Measurements from ENCODE around the gene MCC. TPM values are rescaled to one million over a fixed set of nuclear protein-coding genes. Genes with fewer than 3 reads are reported as not detected.

MCC gene
- total RNA-seq, 1 experiment from 2014 or later = 7.1 TPM

DNA sequence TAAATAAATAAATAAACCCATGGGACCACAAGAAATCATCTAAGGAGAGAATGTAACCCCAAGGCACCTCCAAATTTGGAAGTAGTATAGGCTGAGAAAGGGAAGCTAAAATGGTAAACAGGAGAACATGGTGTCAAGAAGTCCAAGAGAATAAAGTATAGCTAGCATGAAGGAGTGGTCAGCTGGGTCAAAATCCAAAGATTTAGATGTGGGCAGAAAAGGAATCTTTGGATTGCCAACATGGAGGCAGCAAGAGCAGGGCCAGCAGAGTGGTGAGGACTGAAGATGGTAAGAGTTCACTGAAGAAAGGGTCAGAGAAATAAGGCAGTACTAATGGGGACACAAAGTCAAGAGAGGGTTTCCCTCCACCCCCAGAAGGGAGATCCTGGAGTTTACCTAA is 106.5 kb downstream of the MCC start:
- H3K9me3 ChIP-seq (ENCODE audit: low read length) = no peaks in the 10 kb centered on the region
- H3K79me2 ChIP-seq (ENCODE audit: low read length) = no peaks in the 10 kb centered on the region
- BruUV-seq (replicated peaks) = no TSS peak
- no peaks in the 10 kb centered on the region for H3K27me3 ChIP-seq (ENCODE audit: low read length)
- no peaks in the 10 kb centered on the region for H4K20me1 ChIP-seq (ENCODE audit: low read length)
- H3K9me2 ChIP-seq (replicated peaks; ENCODE audit: low read length) = no peaks in the 10 kb centered on the region
- H3K27ac ChIP-seq (ENCODE audit: low read length) = no peak overlapping the region
- H3K4me1 ChIP-seq (ENCODE audit: insufficient read depth, low read length) = peaks cover 6% of the 10 kb centered on the region
- DNase-seq = no peak
- no peak for ATAC-seq
- no peak overlapping the region for H3K4me2 ChIP-seq (ENCODE audit: low read length)
- H3K9ac ChIP-seq (ENCODE audit: low read length) = no peak overlapping the region
- intact Hi-C loops (cut with micrococcal nuclease) = no loop called here
- CTCF ChIA-PET = interaction anchor here (0.7 kb wide), 1 partner anchor 230 kb away, joined by 9 read pairs; no protein-coding TSS in a partner anchor
- no peaks in the 10 kb centered on the region for H3F3A ChIP-seq (ENCODE audit: low read length, unreplicated experiment)
- H3K36me3 ChIP-seq (ENCODE audit: low read depth, low read length) = no peaks in the 10 kb centered on the region
- POLR2A ChIA-PET (ENCODE audit: unreplicated experiment) = no interaction called here
- TF ChIP-seq, protein P1, sequence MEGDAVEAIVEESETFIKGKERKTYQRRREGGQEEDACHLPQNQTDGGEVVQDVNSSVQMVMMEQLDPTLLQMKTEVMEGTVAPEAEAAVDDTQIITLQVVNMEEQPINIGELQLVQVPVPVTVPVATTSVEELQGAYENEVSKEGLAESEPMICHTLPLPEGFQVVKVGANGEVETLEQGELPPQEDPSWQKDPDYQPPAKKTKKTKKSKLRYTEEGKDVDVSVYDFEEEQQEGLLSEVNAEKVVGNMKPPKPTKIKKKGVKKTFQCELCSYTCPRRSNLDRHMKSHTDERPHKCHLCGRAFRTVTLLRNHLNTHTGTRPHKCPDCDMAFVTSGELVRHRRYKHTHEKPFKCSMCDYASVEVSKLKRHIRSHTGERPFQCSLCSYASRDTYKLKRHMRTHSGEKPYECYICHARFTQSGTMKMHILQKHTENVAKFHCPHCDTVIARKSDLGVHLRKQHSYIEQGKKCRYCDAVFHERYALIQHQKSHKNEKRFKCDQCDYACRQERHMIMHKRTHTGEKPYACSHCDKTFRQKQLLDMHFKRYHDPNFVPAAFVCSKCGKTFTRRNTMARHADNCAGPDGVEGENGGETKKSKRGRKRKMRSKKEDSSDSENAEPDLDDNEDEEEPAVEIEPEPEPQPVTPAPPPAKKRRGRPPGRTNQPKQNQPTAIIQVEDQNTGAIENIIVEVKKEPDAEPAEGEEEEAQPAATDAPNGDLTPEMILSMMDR (conservative IDR thresholded peaks at IDR 0.05; ENCODE audit: low read depth, low read length) = no peak
- TF ChIP-seq EZH2phosphoT487 (IDR thresholded peaks at IDR 0.05; ENCODE audit: borderline replicate concordance, low read length) = no peak
- no peak for TF ChIP-seq EZH2 (IDR thresholded peaks at IDR 0.05; ENCODE audit: low read length, unreplicated experiment)
- H2AFZ ChIP-seq (ENCODE audit: low read length) = no peak overlapping the region
- no peak overlapping the region for H3K4me3 ChIP-seq (ENCODE audit: low read length)

DNA sequence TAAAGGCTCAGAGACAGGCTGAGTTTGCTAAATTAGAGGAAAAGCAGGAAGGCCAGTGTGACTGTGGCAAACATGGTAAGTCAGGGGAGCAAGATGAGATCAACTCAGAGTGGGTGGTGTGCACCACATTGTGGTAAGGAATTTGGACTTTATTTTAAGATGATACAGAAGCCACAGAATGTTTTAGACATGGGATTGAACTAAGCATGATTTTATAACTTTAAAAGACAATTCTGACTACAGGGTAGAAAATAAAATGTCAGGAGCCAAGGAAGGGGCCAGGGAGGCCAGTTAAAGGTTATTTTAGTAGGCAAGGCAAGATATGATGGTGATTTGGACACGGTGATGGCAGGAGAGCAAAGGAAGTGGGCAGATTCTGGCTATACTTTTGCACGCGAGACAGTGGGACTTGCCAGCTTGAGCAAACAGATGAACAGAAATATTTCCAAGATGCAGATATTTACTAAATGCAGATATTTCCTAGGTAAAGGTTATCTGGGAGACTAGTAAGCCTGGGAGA is 107.4 kb downstream of the MCC start:
- intact Hi-C loops (cut with micrococcal nuclease) = no loop called here
- Histone ChIP-seq H3K4me3 (ENCODE audit: low read length) (no peak overlapping the region), H3K4me2 (ENCODE audit: low read length) (no peak overlapping the region), H3K36me3 (ENCODE audit: low read depth, low read length) (no peaks in the 10 kb centered on the region), H3K27me3 (ENCODE audit: low read length) (no peaks in the 10 kb centered on the region), H4K20me1 (ENCODE audit: low read length) (no peaks in the 10 kb centered on the region), H3K27ac (ENCODE audit: low read length) (no peak overlapping the region), H3K4me1 (ENCODE audit: insufficient read depth, low read length) (peaks cover 6% of the 10 kb centered on the region), H3F3A (ENCODE audit: low read length, unreplicated experiment) (no peaks in the 10 kb centered on the region), H3K79me2 (ENCODE audit: low read length) (no peaks in the 10 kb centered on the region), H3K9me2 (replicated peaks; ENCODE audit: low read length) (no peaks in the 10 kb centered on the region), H3K9me3 (ENCODE audit: low read length) (no peaks in the 10 kb centered on the region), H3K9ac (ENCODE audit: low read length) (no peak overlapping the region), H2AFZ (ENCODE audit: low read length) (no peak overlapping the region)
- ATAC-seq (no peak), DNase-seq (no peak)
- BruUV-seq (replicated peaks) = no TSS peak
- ChIA-PET POLR2A (ENCODE audit: unreplicated experiment) (no interaction called here), CTCF (interaction anchor here (2.3 kb wide), 1 partner anchor 130 kb away, joined by 14 read pairs; no protein-coding TSS in a partner anchor)
- TF ChIP-seq, protein P1 (conservative IDR thresholded peaks at IDR 0.05; ENCODE audit: low read depth, low read length) = no peak
- TF ChIP-seq EZH2 (IDR thresholded peaks at IDR 0.05; ENCODE audit: low read length, unreplicated experiment) (no peak), EZH2phosphoT487 (IDR thresholded peaks at IDR 0.05; ENCODE audit: borderline replicate concordance, low read length) (no peak)

All from PC-3 (cell line).